ENCODE data around the gene JMJD1C. TPM values are rescaled to one million over a fixed set of nuclear protein-coding genes. Genes with fewer than 3 reads are reported as not detected.

Gene JMJD1C
- total RNA-seq, 1 experiment from 2014 or later, result 180 TPM

GRCh38 chr10:63431962-63432797 is 33.6 kb downstream of the JMJD1C start:
- Mint-ChIP-seq H3K36me3 (peaks cover 3% of the 10 kb centered on the region; the same call in 1 of the 2 replicates), H3K27ac (peak overlapping the region; percentile 32; the same call in 1 of the 2 replicates), H3K4me1 (peaks cover 57% of the 10 kb centered on the region), H3K9me3 (no peaks in the 10 kb centered on the region), H3K27me3 (ENCODE audit: low read depth) (no peaks in the 10 kb centered on the region), H3K4me3 (no peak overlapping the region)
- TF ChIP-seq NR1H2 (CRISPR knock-in tag; IDR thresholded peaks at IDR 0.05) (no peak), AFF4 (CRISPR knock-in tag; IDR thresholded peaks at IDR 0.05; ENCODE audit: borderline replicate concordance) (no peak), SMAD3 (CRISPR knock-in tag; IDR thresholded peaks at IDR 0.05; ENCODE audit: borderline replicate concordance) (no peak), ZNF138 (CRISPR knock-in tag; conservative IDR thresholded peaks at IDR 0.05) (no peak), CREB1 (CRISPR knock-in tag; IDR thresholded peaks at IDR 0.05) (no peak), IRF1 (CRISPR knock-in tag; IDR thresholded peaks at IDR 0.05) (no peak), CREM (CRISPR knock-in tag; IDR thresholded peaks at IDR 0.05) (no peak), HMGXB4 (CRISPR knock-in tag; IDR thresholded peaks at IDR 0.05) (no peak), FOXP1 (CRISPR knock-in tag; IDR thresholded peaks at IDR 0.05; ENCODE audit: borderline replicate concordance) (no peak), EMX1 (CRISPR knock-in tag; IDR thresholded peaks at IDR 0.05) (no peak), FOXK1 (CRISPR knock-in tag; IDR thresholded peaks at IDR 0.05) (no peak), MAX (CRISPR knock-in tag; IDR thresholded peaks at IDR 0.05) (no peak), GTF2I (CRISPR knock-in tag; conservative IDR thresholded peaks at IDR 0.05) (no peak), ZBTB21 (CRISPR knock-in tag; IDR thresholded peaks at IDR 0.05; ENCODE audit: borderline replicate concordance) (no peak), ZNF121 (CRISPR knock-in tag; IDR thresholded peaks at IDR 0.05) (no peak), RELA (CRISPR knock-in tag; IDR thresholded peaks at IDR 0.05; ENCODE audit: borderline replicate concordance) (no peak)
- CTCF ChIA-PET, result interaction anchor here (1.0 kb wide), 1 partner anchor 197 kb away, joined by 3 read pairs; no protein-coding TSS in a partner anchor
- POLR2A ChIA-PET, result no interaction called here
- no peak for ATAC-seq
- no peak for DNase-seq (ENCODE audit: low spot score)

GRCh38 chr10:63430999-63431356 is 34.8 kb downstream of the JMJD1C start:
- POLR2A ChIA-PET, result no interaction called here
- DNase-seq (ENCODE audit: low spot score), result no peak
- peaks cover 3% of the 10 kb centered on the region; the same call in 1 of the 2 replicates for H3K36me3 Mint-ChIP-seq
- peaks cover 57% of the 10 kb centered on the region for H3K4me1 Mint-ChIP-seq
- H3K27me3 Mint-ChIP-seq (ENCODE audit: low read depth), result no peaks in the 10 kb centered on the region
- ATAC-seq, result no peak
- H3K4me3 Mint-ChIP-seq, result no peak overlapping the region
- no peaks in the 10 kb centered on the region for H3K9me3 Mint-ChIP-seq
- CTCF ChIA-PET, result no interaction called here
- no peak overlapping the region for H3K27ac Mint-ChIP-seq
- no peak for TF ChIP-seq RORB (CRISPR knock-in tag; IDR thresholded peaks at IDR 0.05)
- no peak for TF ChIP-seq ZNF219 (CRISPR knock-in tag; IDR thresholded peaks at IDR 0.05; ENCODE audit: borderline replicate concordance)
- TF ChIP-seq ZNF425 (CRISPR knock-in tag; conservative IDR thresholded peaks at IDR 0.05), result no peak
- TF ChIP-seq SMAD4 (CRISPR knock-in tag; IDR thresholded peaks at IDR 0.05), result no peak
- TF ChIP-seq AFF4 (CRISPR knock-in tag; IDR thresholded peaks at IDR 0.05; ENCODE audit: borderline replicate concordance), result no peak
- no peak for TF ChIP-seq ZNF671 (CRISPR knock-in tag; IDR thresholded peaks at IDR 0.05)
